K562 (cell line): ENCODE results near the gene ERI2. TPM values are rescaled to one million over a fixed set of nuclear protein-coding genes. Genes with fewer than 3 reads are reported as not detected.

Source experiments
- ATAC-seq: fragments of 200-7000 bp; cut with Tn5 transposase; 3 replicates; pipeline ENCODE4 v1.9.1; 2020; ENCODE audit warnings: moderate library complexity
- BruUV-seq: library from RNA; stranded (reverse); fragments of 400-500 nt; replicated peaks from 2 replicates; lab custom pipeline; 2021; lab: Mats Ljungman, UMichigan
- CTCF ChIA-PET: fragments of 300-600 bp; formaldehyde crosslinking; extraction: SDS; loops from one replicate; lab custom pipeline; 2021; ENCODE audit warnings: low intra/inter-chr PET ratio; lab: Yijun Ruan, JAX
- POLR2A ChIA-PET: fragments of 300-600, 350-650 bp; sonication (Branson Sonifier 250); formaldehyde crosslinking; extraction: SDS; loops from one replicate; lab custom pipeline; 2021; ENCODE audit warnings: antibody characterized with exemption, inconsistent platforms; lab: Yijun Ruan, JAX
- DNase-seq, 4 experiments: peaks; one replicate each; pipeline versions ENCODE4 v3.0.0 to v3.0.0-alpha.2; 2011 to 2018; ENCODE audit warnings: low spot score in 3 of 4, mixed read lengths in 3 of 4; ENCODE audit errors: extremely low read depth in 1 of 4
- FAIRE-seq: peaks from 2 replicates; lab custom pipeline; 2011; peaks lifted over from hg19 to GRCh38; lab: Jason Lieb, UNC
- H2AFZ ChIP-seq: 2 replicates; pipeline ENCODE4 v1.6.0; 2011; ENCODE audit warnings: low read depth, low read length, control low read depth, inconsistent platforms
- H3K27ac ChIP-seq: fragments of 200-600 bp; 3 replicates; pipeline ENCODE4 v1.8.0; 2011; ENCODE audit warnings: low read depth, mild to moderate bottlenecking, control low read depth, inconsistent platforms, low read length, moderate library complexity, mixed read lengths; ENCODE audit errors: extremely low read depth
- H3K27me3 ChIP-seq, 2 experiments: fragments of 300-600 bp in 1 of 2; 2 replicates in 1 of 2; 3 replicates in 1 of 2; pipeline versions ENCODE4 v1.6.0 to v1.8.0; 2011; ENCODE audit warnings: inconsistent platforms in 2 of 2, low read length in 2 of 2, mild to moderate bottlenecking in 1 of 2, mixed read lengths in 1 of 2, moderate library complexity in 1 of 2; ENCODE audit not compliant: control insufficient read depth in 2 of 2, insufficient read depth in 2 of 2
- H3K36me3 ChIP-seq: fragments of 300-600 bp; 3 replicates; pipeline ENCODE4 v1.8.0; 2011; ENCODE audit warnings: mild to moderate bottlenecking, low read length, inconsistent platforms; ENCODE audit not compliant: control insufficient read depth, insufficient read depth
- H3K4me1 ChIP-seq, 2 experiments: fragments of 200-600 bp in 1 of 2; replicated peaks in 1 of 2; 2 replicates in 1 of 2; 3 replicates in 1 of 2; pipeline versions ENCODE4 v1.5.1 to v1.8.0; 2011; ENCODE audit warnings: inconsistent platforms in 2 of 2, low read length in 2 of 2, mild to moderate bottlenecking in 1 of 2, mixed read lengths in 1 of 2, moderate library complexity in 1 of 2; ENCODE audit not compliant: control insufficient read depth in 2 of 2, insufficient read depth in 2 of 2
- H3K4me2 ChIP-seq: 2 replicates; pipeline ENCODE4 v1.6.1; 2011; ENCODE audit warnings: low read length, control low read depth, inconsistent platforms, mixed read lengths; ENCODE audit not compliant: insufficient read depth
- H3K4me3 ChIP-seq: fragments of 200-600 bp; sonication (generic), shearing (Covaris generic); 2 replicates; pipeline ENCODE4 v1.5.1; 2016; ENCODE audit warnings: control low read depth, inconsistent platforms
- H3K79me2 ChIP-seq: fragments of 200-600 bp; 3 replicates; pipeline ENCODE4 v1.8.0; 2011; ENCODE audit warnings: low read length, inconsistent platforms; ENCODE audit not compliant: control insufficient read depth, insufficient read depth
- H3K9ac ChIP-seq, 2 experiments: 2 replicates each; pipeline versions ENCODE4 v1.6.0 to v1.6.1; 2011; ENCODE audit warnings: low read depth in 2 of 2, low read length in 2 of 2, control low read depth in 1 of 2, inconsistent platforms in 1 of 2, mild to moderate bottlenecking in 1 of 2, mixed read lengths in 1 of 2; ENCODE audit not compliant: insufficient read depth in 1 of 2
- H3K9me1 ChIP-seq: one replicate; pipeline ENCODE4 v1.6.0; 2011; ENCODE audit warnings: inconsistent platforms, mild to moderate bottlenecking, low read length, moderate library complexity; ENCODE audit not compliant: control insufficient read depth, insufficient read depth
- H3K9me3 ChIP-seq: replicated peaks from 2 replicates; pipeline ENCODE4 v1.5.1; 2011; ENCODE audit warnings: low read depth, low read length, inconsistent platforms; ENCODE audit not compliant: control insufficient read depth, insufficient read depth
- H4K20me1 ChIP-seq: replicated peaks from 2 replicates; pipeline ENCODE4 v1.6.1; 2011; ENCODE audit warnings: low read length, inconsistent platforms, mixed read lengths; ENCODE audit not compliant: control insufficient read depth, insufficient read depth
- PATZ1 ChIP-seq: fragments of 250-450 bp; sonication (Bioruptor Pico); IDR thresholded peaks from 2 replicates; pipeline ENCODE4 v1.5.0; 2020; ENCODE audit warnings: mild to moderate bottlenecking, borderline replicate concordance
- TEAD2 ChIP-seq: fragments of 450-650 bp; IDR thresholded peaks from 2 replicates; pipeline ENCODE4 v1.6.1; 2016; ENCODE audit warnings: missing genetic modification characterization, control low read depth, missing compliant biosample characterization
- WGBS: fragments of 100-300 bp; shearing (Covaris generic); methylation state at CpG from one replicate; pipeline ENCODE4 v1.1.6; 2016; ENCODE audit warnings: low coverage, mixed read lengths; ENCODE audit not compliant: insufficient coverage; ENCODE audit errors: missing lambda C conversion rate; 5-methylcytosine and 5-hydroxymethylcytosine counted together
- in situ Hi-C: fragments of 300-500 bp; cut with MboI; formaldehyde crosslinking; loops from 4 replicates; pipeline ENCODE4 v1.15.0; 2018; ENCODE audit warnings: inconsistent platforms, mixed read lengths
- intact Hi-C: fragments of 100-400 bp; cut with micrococcal nuclease; formaldehyde crosslinking; loops from 2 replicates; pipeline ENCODE4 v1.14.2; 2022
- polyA plus RNA-seq, 8 experiments: library from polyadenylated mRNA; depleted of rRNA in 4 of 8; stranded (reverse) in 5 of 8; unstranded in 3 of 8; fragments of >200 nt; fragmentation: Nextera tagmentation in 2 of 8; fragmentation: Illumina TruSeq in 1 of 8; extraction: Ambion mirVana in 2 of 8; extraction: Trizol in 1 of 8; gene quantifications; 2 replicates each; pipeline versions ENCODE4 v1.2.1 to v1.2.3, GENCODE V29; 2011 to 2014; ENCODE audit warnings: inconsistent platforms in 1 of 8, missing spikeins in 1 of 8
- total RNA-seq, 7 experiments: library from RNA; depleted of rRNA in 6 of 7; stranded (reverse); fragments of >200 nt in 6 of 7; fragmentation: Illumina TruSeq in 2 of 7; extraction: Trizol in 2 of 7; gene quantifications; 2 replicates each; pipeline versions ENCODE4 v1.2.1 to v1.2.3, GENCODE V29; 2011 to 2021; ENCODE audit warnings: low replicate concordance in 1 of 7
- TF ChIP-seq, protein P1 (sequence below), 2 experiments: fragments of 450-650 bp in 1 of 2; sonication (generic) in 1 of 2; formaldehyde crosslinking in 1 of 2; IDR thresholded peaks in 1 of 2; conservative IDR thresholded peaks in 1 of 2; 2 replicates each; pipeline versions ENCODE4 v1.6.1 to v1.8.1; 2016 to 2023; ENCODE audit warnings: mild to moderate bottlenecking in 2 of 2, moderate library complexity in 2 of 2, inconsistent platforms in 1 of 2, missing genetic modification reagents in 1 of 2

ERI2 gene
- total and polyA plus RNA-seq, 9 of the 15 experiments (the other 6 are each of a cell fraction or from before 2014, with no cell fraction given) = 23.3 to 57.0 (median 48.1) TPM

- H3K9me1 ChIP-seq = peaks cover 4% of the 10 kb centered on the region
- ATAC-seq (no peak), FAIRE-seq (no peak), DNase-seq (no peak)
- H3K4me3 ChIP-seq = no peak overlapping the region
- H3K79me2 ChIP-seq = peaks cover 2% of the 10 kb centered on the region; the same call in 1 of the 3 replicates
- in situ Hi-C loops = no loop called here
- H3K36me3 ChIP-seq = peaks cover 84% of the 10 kb centered on the region
- no peak overlapping the region for H3K4me2 ChIP-seq
- 52% methylated on average over 2 of the region's 2 CpGs for WGBS
- H3K9me3 ChIP-seq = no peaks in the 10 kb centered on the region
- peaks cover 0 to 2% of the 10 kb centered on the region in 2 experiments; a peak in 2 of 5 replicates for H3K4me1 ChIP-seq
- BruUV-seq = no TSS peak
- no peak overlapping the region for H2AFZ ChIP-seq
- no peak overlapping the region for H3K27ac ChIP-seq
- intact Hi-C loops = loop anchor here (5.0 kb wide), 1 partner anchor 54 kb away; no protein-coding TSS in a partner anchor
- CTCF ChIA-PET = interaction anchor here (1.0 kb wide), 1 partner anchor 283 kb away, joined by 3 read pairs; no protein-coding TSS in a partner anchor
- H3K9ac ChIP-seq = no peak overlapping the region
- H4K20me1 ChIP-seq = no peaks in the 10 kb centered on the region
- H3K27me3 ChIP-seq = no peaks in the 10 kb centered on the region
- TF ChIP-seq TEAD2 = no peak
- POLR2A ChIA-PET = interaction anchor here (1.1 kb wide), 1 partner anchor 20 kb away, joined by 3 read pairs; no protein-coding TSS in a partner anchor
These were observed 7.9 kb downstream of the ERI2 start for GRCh38 chr16:20798364-20798763.

DNA sequence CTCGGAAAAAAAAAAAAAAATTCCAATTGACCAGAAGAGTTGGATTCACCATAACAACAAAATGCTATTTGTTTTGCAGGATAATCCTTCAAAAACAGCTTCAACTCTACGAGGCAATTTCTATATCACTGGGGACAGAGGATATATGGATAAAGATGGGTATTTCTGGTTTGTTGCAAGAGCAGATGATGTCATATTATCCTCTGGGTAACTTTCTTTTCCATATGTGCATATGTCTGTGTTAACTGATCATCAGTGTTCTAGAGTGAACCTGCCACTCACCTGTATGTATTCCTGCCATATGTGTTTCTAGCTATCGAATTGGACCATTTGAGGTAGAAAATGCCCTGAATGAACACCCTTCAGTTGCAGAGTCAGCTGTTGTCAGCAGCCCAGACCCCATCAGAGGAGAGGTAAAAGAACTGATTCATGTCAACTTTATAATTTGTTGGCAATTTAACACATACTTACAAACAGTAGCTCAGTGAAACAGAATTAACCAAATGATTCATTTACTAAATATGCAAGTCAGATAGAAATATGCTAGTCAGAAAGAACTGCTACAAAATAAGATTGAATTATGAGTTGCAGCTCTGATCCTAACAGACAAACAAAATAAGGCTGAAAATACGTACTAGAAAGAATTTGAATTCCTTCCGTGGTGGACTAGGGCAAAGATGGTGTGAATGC is 14.2 kb downstream of the ERI2 start:
- peaks cover 48% of the 10 kb centered on the region for H3K36me3 ChIP-seq
- H3K27me3 ChIP-seq = no peaks in the 10 kb centered on the region
- no peak for DNase-seq
- no peaks in the 10 kb centered on the region for H4K20me1 ChIP-seq
- 59% methylated on average over 5 of the region's 5 CpGs for WGBS
- H3K9me1 ChIP-seq = peaks cover 4% of the 10 kb centered on the region
- H3K27ac ChIP-seq = no peak overlapping the region
- POLR2A ChIA-PET = interaction anchor here (0.6 to 2.0 kb wide), 5 partner anchors 9 to 17 kb away, joined by 3 to 5 read pairs (median 3); partner anchors contain the start of genes ERI2 and REXO5
- CTCF ChIA-PET = interaction anchor here (0.7 kb wide), 1 partner anchor 10 kb away, joined by 4 read pairs; no protein-coding TSS in a partner anchor
- TF ChIP-seq PATZ1 (CRISPR knock-in tag) = no peak
- TF ChIP-seq, protein P1, sequence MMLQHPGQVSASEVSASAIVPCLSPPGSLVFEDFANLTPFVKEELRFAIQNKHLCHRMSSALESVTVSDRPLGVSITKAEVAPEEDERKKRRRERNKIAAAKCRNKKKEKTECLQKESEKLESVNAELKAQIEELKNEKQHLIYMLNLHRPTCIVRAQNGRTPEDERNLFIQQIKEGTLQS (IDR thresholded peaks at IDR 0.05) = 0 out of 2 replicates have a peak, but pooled peaks have one; percentile 30
- TF ChIP-seq, protein P1 (CRISPR knock-in tag; conservative IDR thresholded peaks at IDR 0.05) = no peak
- in situ Hi-C loops (no loop called here), intact Hi-C loops (no loop called here)
- H3K79me2 ChIP-seq = no peaks in the 10 kb centered on the region
- H3K4me1 ChIP-seq = no peaks in the 10 kb centered on the region
- no TSS peak for BruUV-seq
- H3K4me3 ChIP-seq = no peak overlapping the region
- H3K9ac ChIP-seq = no peak overlapping the region
- FAIRE-seq = no peak
- H2AFZ ChIP-seq = no peak overlapping the region
- H3K9me3 ChIP-seq = no peaks in the 10 kb centered on the region
- H3K4me2 ChIP-seq = no peak overlapping the region
- ATAC-seq = no peak
